ENCODE results near the gene HAND2.

HAND2 gene

GRCh38 chr4:173488656-173489055, 41.4 kb downstream of the HAND2 start:
- DNase-seq (ENCODE audit: insufficient read length, low spot score) (no peak), FAIRE-seq (no peak)
- TF ChIP-seq POLR2A (IDR thresholded peaks at IDR 0.05; ENCODE audit: low read depth, low read length) (no peak), SPI1 (IDR thresholded peaks at IDR 0.05; ENCODE audit: low read depth, low read length) (no peak), POU2F2 (IDR thresholded peaks at IDR 0.05; ENCODE audit: low read depth, low read length) (no peak), POLR2AphosphoS5 (IDR thresholded peaks at IDR 0.05; ENCODE audit: low read depth, low read length) (no peak), TAF1 (IDR thresholded peaks at IDR 0.05; ENCODE audit: low read depth, low read length) (no peak), PAX5 (IDR thresholded peaks at IDR 0.05; ENCODE audit: insufficient read depth, low read length, severe bottlenecking) (no peak)

GRCh38 chr4:173488074-173488473, 42.0 kb downstream of the HAND2 start:
- DNase-seq (ENCODE audit: insufficient read length, low spot score) (no peak), FAIRE-seq (no peak)
- TF ChIP-seq TAF1 (IDR thresholded peaks at IDR 0.05; ENCODE audit: low read depth, low read length) (no peak), PAX5 (IDR thresholded peaks at IDR 0.05; ENCODE audit: insufficient read depth, low read length, severe bottlenecking) (no peak), POU2F2 (IDR thresholded peaks at IDR 0.05; ENCODE audit: low read depth, low read length) (no peak), POLR2A (IDR thresholded peaks at IDR 0.05; ENCODE audit: low read depth, low read length) (no peak), SPI1 (IDR thresholded peaks at IDR 0.05; ENCODE audit: low read depth, low read length) (no peak), POLR2AphosphoS5 (IDR thresholded peaks at IDR 0.05; ENCODE audit: low read depth, low read length) (no peak)

- TF ChIP-seq SPI1 (IDR thresholded peaks at IDR 0.05; ENCODE audit: low read depth, low read length) (no peak), TAF1 (IDR thresholded peaks at IDR 0.05; ENCODE audit: low read depth, low read length) (no peak), POU2F2 (IDR thresholded peaks at IDR 0.05; ENCODE audit: low read depth, low read length) (no peak), POLR2AphosphoS5 (IDR thresholded peaks at IDR 0.05; ENCODE audit: low read depth, low read length) (no peak), POLR2A (IDR thresholded peaks at IDR 0.05; ENCODE audit: low read depth, low read length) (no peak), PAX5 (IDR thresholded peaks at IDR 0.05; ENCODE audit: insufficient read depth, low read length, severe bottlenecking) (no peak)
- DNase-seq (ENCODE audit: insufficient read length, low spot score) (no peak), FAIRE-seq (no peak)
Observed at GRCh38 chr4:173486714-173487392, 43.2 kb downstream of the HAND2 start.

- DNase-seq (ENCODE audit: insufficient read length, low spot score) (no peak), FAIRE-seq (peak; percentile 59)
- no peak for TF ChIP-seq POLR2AphosphoS5 (IDR thresholded peaks at IDR 0.05; ENCODE audit: low read depth, low read length)
- no peak for TF ChIP-seq TAF1 (IDR thresholded peaks at IDR 0.05; ENCODE audit: low read depth, low read length)
- no peak for TF ChIP-seq POU2F2 (IDR thresholded peaks at IDR 0.05; ENCODE audit: low read depth, low read length)
- TF ChIP-seq SPI1 (IDR thresholded peaks at IDR 0.05; ENCODE audit: low read depth, low read length) = no peak
- TF ChIP-seq PAX5 (IDR thresholded peaks at IDR 0.05; ENCODE audit: insufficient read depth, low read length, severe bottlenecking) = no peak
- no peak for TF ChIP-seq POLR2A (IDR thresholded peaks at IDR 0.05; ENCODE audit: low read depth, low read length)
Observed at GRCh38 chr4:173485164-173485563, 44.9 kb downstream of the HAND2 start.

DNA sequence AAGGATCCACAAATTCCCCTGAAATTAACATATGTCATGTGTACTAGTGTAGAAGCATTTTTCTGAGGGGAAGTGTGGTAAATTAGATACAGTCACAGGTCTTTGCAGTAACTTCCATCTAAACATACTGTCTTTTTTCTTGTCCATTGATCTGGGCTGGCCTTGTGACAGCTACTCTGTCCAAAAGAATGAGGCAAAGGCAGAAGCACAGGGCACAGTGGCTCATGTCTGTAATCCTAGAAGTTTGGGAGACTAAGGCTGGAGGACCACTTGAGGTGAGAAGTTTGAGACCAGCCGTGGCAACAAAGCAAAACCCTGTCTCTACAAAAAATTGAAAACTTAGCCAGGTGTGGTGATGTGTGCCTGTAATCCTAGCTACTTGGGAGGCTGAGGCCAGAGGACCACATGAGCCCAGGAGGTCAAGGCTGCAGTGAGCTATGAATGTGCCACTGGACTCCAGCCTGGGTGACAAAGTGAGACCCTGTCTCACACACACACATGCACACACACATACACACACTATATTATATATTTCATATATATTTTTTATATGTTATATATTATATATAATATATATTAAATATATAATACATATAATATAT, 47.6 kb downstream of the HAND2 start:
- TF ChIP-seq POU2F2 (IDR thresholded peaks at IDR 0.05; ENCODE audit: low read depth, low read length) = no peak
- TF ChIP-seq POLR2AphosphoS5 (IDR thresholded peaks at IDR 0.05; ENCODE audit: low read depth, low read length) = no peak
- no peak for TF ChIP-seq SPI1 (IDR thresholded peaks at IDR 0.05; ENCODE audit: low read depth, low read length)
- TF ChIP-seq PAX5 (IDR thresholded peaks at IDR 0.05; ENCODE audit: insufficient read depth, low read length, severe bottlenecking) = no peak
- TF ChIP-seq TAF1 (IDR thresholded peaks at IDR 0.05; ENCODE audit: low read depth, low read length) = no peak
- no peak for TF ChIP-seq POLR2A (IDR thresholded peaks at IDR 0.05; ENCODE audit: low read depth, low read length)
- DNase-seq (ENCODE audit: insufficient read length, low spot score) (no peak), FAIRE-seq (no peak)

GRCh38 chr4:173478913-173479283, 51.1 kb downstream of the HAND2 start:
- DNase-seq (ENCODE audit: insufficient read length, low spot score) (no peak), FAIRE-seq (no peak)
- TF ChIP-seq SPI1 (IDR thresholded peaks at IDR 0.05; ENCODE audit: low read depth, low read length) = no peak

DNA sequence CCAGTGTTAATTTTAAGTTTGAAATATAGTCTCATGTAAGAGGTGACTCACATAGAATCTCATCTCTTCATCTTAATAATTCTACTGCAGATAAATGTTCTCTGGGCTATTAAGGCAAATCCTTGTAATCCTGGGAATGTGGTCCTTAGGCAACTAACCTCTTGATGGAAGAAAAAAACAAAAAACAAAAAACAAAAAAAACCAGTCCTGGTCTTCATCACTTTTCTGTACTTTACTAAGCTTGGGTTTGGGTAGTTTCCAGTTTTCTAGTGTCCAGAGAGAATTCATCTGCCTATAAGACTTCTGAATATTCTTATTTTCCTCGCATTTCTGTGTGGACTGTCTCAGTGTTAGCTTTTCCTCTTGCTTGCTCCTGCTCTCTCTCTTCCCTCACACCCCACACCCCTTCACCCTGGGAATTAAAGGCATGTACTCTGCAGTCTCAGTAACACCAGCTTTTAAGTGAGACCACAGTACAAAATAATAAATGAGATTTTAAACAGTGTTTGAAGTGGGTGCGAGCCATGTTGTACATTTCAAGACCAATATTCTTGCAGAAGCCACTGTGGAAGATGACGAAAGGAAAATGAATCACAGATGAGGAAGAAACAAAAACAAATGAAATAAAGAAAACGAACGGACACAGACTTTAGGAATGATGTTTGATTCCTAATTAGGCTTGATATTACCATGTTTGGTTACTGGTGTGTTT, 51.7 kb downstream of the HAND2 start:
- DNase-seq (ENCODE audit: insufficient read length, low spot score) = no peak
- TF ChIP-seq TAF1 (IDR thresholded peaks at IDR 0.05; ENCODE audit: low read depth, low read length) (no peak), SPI1 (IDR thresholded peaks at IDR 0.05; ENCODE audit: low read depth, low read length) (no peak), PAX5 (IDR thresholded peaks at IDR 0.05; ENCODE audit: insufficient read depth, low read length, severe bottlenecking) (no peak), POU2F2 (IDR thresholded peaks at IDR 0.05; ENCODE audit: low read depth, low read length) (no peak), POLR2AphosphoS5 (IDR thresholded peaks at IDR 0.05; ENCODE audit: low read depth, low read length) (no peak), POLR2A (IDR thresholded peaks at IDR 0.05; ENCODE audit: low read depth, low read length) (no peak)
- FAIRE-seq = no peak

GRCh38 chr4:173477016-173477415, 53.0 kb downstream of the HAND2 start:
- FAIRE-seq = no peak
- no peak for TF ChIP-seq TAF1 (IDR thresholded peaks at IDR 0.05; ENCODE audit: low read depth, low read length)
- TF ChIP-seq POU2F2 (IDR thresholded peaks at IDR 0.05; ENCODE audit: low read depth, low read length) = no peak
- TF ChIP-seq POLR2A (IDR thresholded peaks at IDR 0.05; ENCODE audit: low read depth, low read length) = no peak
- TF ChIP-seq PAX5 (IDR thresholded peaks at IDR 0.05; ENCODE audit: insufficient read depth, low read length, severe bottlenecking) = no peak
- no peak for TF ChIP-seq SPI1 (IDR thresholded peaks at IDR 0.05; ENCODE audit: low read depth, low read length)
- no peak for TF ChIP-seq POLR2AphosphoS5 (IDR thresholded peaks at IDR 0.05; ENCODE audit: low read depth, low read length)
- no peak for DNase-seq (ENCODE audit: insufficient read length, low spot score)
